MCF 10A (cell line): ENCODE results near the gene SLC38A8. TPM values are rescaled to one million over a fixed set of nuclear protein-coding genes. Genes with fewer than 3 reads are reported as not detected.

ENCODE experiments used
- BruUV-seq: library from RNA; stranded (reverse); fragments of 400-500 nt; replicated peaks from 2 replicates; lab custom pipeline; 2021; lab: Mats Ljungman, UMichigan
- CTCF ChIA-PET: fragments of 300-600 bp; sonication (Branson Sonifier 250); formaldehyde crosslinking; extraction: SDS; loops from one replicate; lab custom pipeline; 2021; ENCODE audit warnings: antibody characterized with exemption, inconsistent platforms; lab: Yijun Ruan, JAX
- POLR2A ChIA-PET: fragments of 300-600, 350-650 bp; sonication (Branson Sonifier 250); formaldehyde crosslinking; extraction: SDS; loops from one replicate; lab custom pipeline; 2020; ENCODE audit warnings: antibody characterized with exemption, inconsistent platforms; lab: Yijun Ruan, JAX
- DNase-seq: peaks from one replicate; pipeline ENCODE4 v3.0.0-alpha.2; 2018; ENCODE audit not compliant: unreplicated experiment
- H3K27ac Mint-ChIP-seq: one replicate; pipeline ENCODE4 v1.8.0; 2022; ENCODE audit warnings: mild to moderate bottlenecking, low read depth, mixed read lengths; ENCODE audit not compliant: unreplicated experiment
- H3K27me3 Mint-ChIP-seq: one replicate; pipeline ENCODE4 v1.8.0; 2022; ENCODE audit warnings: mixed read lengths; ENCODE audit not compliant: insufficient read depth, unreplicated experiment
- H3K36me3 Mint-ChIP-seq: one replicate; pipeline ENCODE4 v1.8.0; 2022; ENCODE audit warnings: mild to moderate bottlenecking, moderate library complexity, mixed read lengths; ENCODE audit not compliant: insufficient read depth, unreplicated experiment
- H3K4me1 Mint-ChIP-seq: one replicate; pipeline ENCODE4 v1.8.0; 2022; ENCODE audit warnings: mixed read lengths; ENCODE audit not compliant: insufficient read depth, unreplicated experiment
- H3K4me3 Mint-ChIP-seq: one replicate; pipeline ENCODE4 v1.8.0; 2022; ENCODE audit warnings: mild to moderate bottlenecking, moderate library complexity, mixed read lengths; ENCODE audit not compliant: unreplicated experiment
- H3K9me3 Mint-ChIP-seq: one replicate; pipeline ENCODE4 v1.8.0; 2022; ENCODE audit warnings: mixed read lengths; ENCODE audit not compliant: unreplicated experiment
- intact Hi-C: fragments of 100-400 bp; cut with micrococcal nuclease; formaldehyde crosslinking; loops from 2 replicates; pipeline ENCODE4 v1.14.1; 2022
- total RNA-seq: library from RNA; stranded (reverse); gene quantifications from 2 replicates; pipeline ENCODE4 v1.2.3, GENCODE V29; 2022
- TF ChIP-seq, protein P1 (sequence below): fragments of 200-600 bp; IDR thresholded peaks from one replicate; pipeline ENCODE4 v1.8.0; 2022; ENCODE audit warnings: antibody characterized with exemption, mild to moderate bottlenecking; ENCODE audit not compliant: unreplicated experiment

Gene SLC38A8
- total RNA-seq, 1 experiment from 2014 or later = not detected

DNA sequence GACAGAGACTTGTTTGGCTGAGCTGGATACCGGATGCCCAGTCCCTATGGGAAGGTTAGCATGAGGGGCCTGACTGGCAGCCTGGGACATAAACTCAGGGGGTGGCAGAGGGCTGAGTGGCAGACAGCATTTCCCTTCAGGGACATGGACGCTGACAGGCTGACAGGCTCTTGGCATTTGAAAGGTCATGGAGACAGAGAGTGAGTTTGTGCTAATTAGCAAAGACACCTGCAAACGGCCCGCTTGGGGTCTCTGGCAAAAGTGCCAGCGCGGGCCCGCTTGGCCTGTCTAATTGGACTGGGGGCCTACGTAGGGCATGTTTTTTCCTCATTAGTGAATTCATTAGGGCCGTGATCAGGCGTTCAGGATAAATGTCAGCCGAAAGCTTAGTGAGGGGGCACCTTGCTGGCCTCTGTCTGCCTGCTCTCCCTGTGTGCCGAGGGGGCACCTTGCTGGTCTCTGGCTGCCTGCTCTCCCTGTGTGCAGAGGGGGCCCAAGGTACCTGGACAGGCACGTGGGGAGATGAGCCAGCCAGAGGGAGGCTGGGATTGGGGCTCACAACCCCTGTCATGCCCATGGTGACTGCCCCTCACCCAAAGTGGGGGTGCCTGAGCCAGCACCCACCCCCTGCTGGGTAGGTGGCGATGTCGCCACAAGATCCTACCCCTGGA lies 66.9 kb downstream of the SLC38A8 start:
- Mint-ChIP-seq H3K27ac (no peak overlapping the region), H3K9me3 (peaks cover 14% of the 10 kb centered on the region), H3K4me1 (no peaks in the 10 kb centered on the region), H3K27me3 (peaks cover 14% of the 10 kb centered on the region), H3K4me3 (no peak overlapping the region), H3K36me3 (no peaks in the 10 kb centered on the region)
- TF ChIP-seq, protein P1, sequence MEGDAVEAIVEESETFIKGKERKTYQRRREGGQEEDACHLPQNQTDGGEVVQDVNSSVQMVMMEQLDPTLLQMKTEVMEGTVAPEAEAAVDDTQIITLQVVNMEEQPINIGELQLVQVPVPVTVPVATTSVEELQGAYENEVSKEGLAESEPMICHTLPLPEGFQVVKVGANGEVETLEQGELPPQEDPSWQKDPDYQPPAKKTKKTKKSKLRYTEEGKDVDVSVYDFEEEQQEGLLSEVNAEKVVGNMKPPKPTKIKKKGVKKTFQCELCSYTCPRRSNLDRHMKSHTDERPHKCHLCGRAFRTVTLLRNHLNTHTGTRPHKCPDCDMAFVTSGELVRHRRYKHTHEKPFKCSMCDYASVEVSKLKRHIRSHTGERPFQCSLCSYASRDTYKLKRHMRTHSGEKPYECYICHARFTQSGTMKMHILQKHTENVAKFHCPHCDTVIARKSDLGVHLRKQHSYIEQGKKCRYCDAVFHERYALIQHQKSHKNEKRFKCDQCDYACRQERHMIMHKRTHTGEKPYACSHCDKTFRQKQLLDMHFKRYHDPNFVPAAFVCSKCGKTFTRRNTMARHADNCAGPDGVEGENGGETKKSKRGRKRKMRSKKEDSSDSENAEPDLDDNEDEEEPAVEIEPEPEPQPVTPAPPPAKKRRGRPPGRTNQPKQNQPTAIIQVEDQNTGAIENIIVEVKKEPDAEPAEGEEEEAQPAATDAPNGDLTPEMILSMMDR = no peak
- DNase-seq = no peak
- ChIA-PET CTCF (interaction anchor here (0.9 to 1.8 kb wide), 4 partner anchors 19 to 212 kb away, joined by 3 to 4 read pairs (median 4); partner anchors contain the start of gene SLC38A8), POLR2A (no interaction called here)
- intact Hi-C loops = no loop called here
- BruUV-seq = no TSS peak

DNA sequence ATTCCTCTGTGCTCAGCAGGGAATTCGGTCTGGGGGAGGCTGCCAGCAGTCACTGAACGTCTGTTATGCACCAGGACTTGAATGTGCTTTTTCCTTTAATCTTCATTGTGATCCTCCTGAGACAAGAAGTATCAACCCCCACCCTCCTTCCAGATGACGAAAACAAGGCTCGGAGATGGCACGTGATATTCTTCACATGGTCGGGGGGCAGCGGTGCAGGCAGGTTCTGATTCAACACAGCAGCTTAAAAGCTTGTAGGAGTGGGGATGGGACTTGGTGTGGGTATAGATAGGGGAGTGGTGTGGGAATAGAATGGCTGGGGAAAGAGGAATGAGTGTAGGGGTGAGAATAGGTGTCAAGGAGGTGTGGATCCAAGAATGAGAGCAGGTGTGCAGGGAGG lies 68.1 kb downstream of the SLC38A8 start:
- no peak overlapping the region for H3K27ac Mint-ChIP-seq
- no peak overlapping the region for H3K4me3 Mint-ChIP-seq
- H3K9me3 Mint-ChIP-seq = peaks cover 14% of the 10 kb centered on the region
- H3K4me1 Mint-ChIP-seq = no peaks in the 10 kb centered on the region
- POLR2A ChIA-PET = no interaction called here
- intact Hi-C loops = no loop called here
- no TSS peak for BruUV-seq
- H3K36me3 Mint-ChIP-seq = no peaks in the 10 kb centered on the region
- peaks cover 14% of the 10 kb centered on the region for H3K27me3 Mint-ChIP-seq
- CTCF ChIA-PET = interaction anchor here (0.7 to 1.5 kb wide), 2 partner anchors 10 to 91 kb away, joined by 3 to 4 read pairs; no protein-coding TSS in a partner anchor
- DNase-seq = no peak
- TF ChIP-seq, protein P1 = no peak

DNA sequence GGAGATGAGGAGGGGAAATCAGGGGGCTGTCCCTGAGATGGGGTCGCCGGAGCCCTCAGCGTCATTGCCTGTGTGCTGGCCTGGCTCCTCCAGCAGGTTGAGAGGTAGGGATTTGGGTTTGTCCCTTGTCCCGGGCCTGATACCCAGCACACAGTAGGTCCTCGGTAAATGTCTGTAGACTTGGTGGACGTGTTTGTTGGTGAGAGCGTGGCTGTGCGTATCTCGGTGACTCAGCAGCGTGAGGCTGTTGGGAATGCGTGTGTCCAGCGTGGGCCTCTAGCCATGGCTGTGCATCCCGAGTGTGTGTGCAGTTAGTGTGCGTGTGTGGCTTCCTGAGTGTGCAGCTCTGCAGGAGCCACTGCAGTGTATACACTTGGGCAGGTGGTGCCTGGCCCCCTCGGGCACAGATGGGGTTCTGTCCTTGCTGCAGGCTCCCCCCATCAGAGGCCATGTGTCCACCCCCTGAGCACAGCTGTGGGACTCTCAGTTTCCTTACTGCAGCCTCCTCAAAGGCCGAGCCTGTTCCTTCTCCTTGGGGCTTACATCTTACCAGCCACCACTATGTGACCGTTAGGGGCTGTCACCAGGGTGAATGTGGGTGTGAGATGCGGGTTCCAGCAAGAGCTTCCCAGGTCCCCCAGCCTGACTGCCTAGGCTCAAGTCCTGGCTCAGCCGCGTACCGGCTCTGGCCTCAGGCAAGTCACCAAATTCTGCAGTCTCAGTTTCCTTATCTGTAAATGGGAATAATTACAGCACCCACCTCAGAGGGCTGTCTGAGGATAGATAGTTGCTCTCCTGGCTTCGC lies 68.8 kb downstream of the SLC38A8 start:
- CTCF ChIA-PET = interaction anchor here (0.5 to 1.5 kb wide), 4 partner anchors 10 to 409 kb away, joined by 3 to 6 read pairs (median 4); no protein-coding TSS in a partner anchor
- BruUV-seq = no TSS peak
- DNase-seq = no peak
- Mint-ChIP-seq H3K27me3 (peaks cover 14% of the 10 kb centered on the region), H3K9me3 (peaks cover 9% of the 10 kb centered on the region), H3K27ac (no peak overlapping the region), H3K4me3 (no peak overlapping the region), H3K4me1 (no peaks in the 10 kb centered on the region), H3K36me3 (no peaks in the 10 kb centered on the region)
- intact Hi-C loops = no loop called here
- POLR2A ChIA-PET = no interaction called here
- TF ChIP-seq, protein P1 = no peak

DNA sequence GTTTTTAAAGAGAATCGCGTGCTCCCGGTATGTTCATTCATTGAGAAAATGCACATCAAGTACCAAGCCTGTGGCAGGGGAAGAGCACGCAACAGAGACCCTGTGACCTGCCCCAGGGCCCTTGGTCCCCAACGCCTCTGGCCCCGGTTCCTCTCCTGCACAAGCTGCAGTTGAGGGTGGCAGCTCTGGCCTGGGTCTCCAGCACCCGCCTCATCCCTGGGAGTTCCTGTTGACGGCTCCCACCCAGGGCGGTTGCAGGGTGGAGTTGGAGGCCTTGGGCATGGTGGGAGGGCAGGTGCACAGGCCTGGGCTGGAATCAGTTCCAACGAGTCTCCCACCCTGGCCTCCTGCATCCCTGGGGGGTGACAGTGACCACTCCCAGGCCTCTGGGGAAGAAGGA lies 69.5 kb downstream of the SLC38A8 start:
- Mint-ChIP-seq H3K4me1 (peaks cover under 1% of the 10 kb centered on the region), H3K9me3 (peaks cover 2% of the 10 kb centered on the region), H3K27ac (no peak overlapping the region), H3K36me3 (peaks cover under 1% of the 10 kb centered on the region), H3K4me3 (no peak overlapping the region), H3K27me3 (peaks cover 16% of the 10 kb centered on the region)
- intact Hi-C loops = no loop called here
- no TSS peak for BruUV-seq
- POLR2A ChIA-PET = no interaction called here
- CTCF ChIA-PET = interaction anchor here (1.5 kb wide), 1 partner anchor 92 kb away, joined by 3 read pairs; no protein-coding TSS in a partner anchor
- TF ChIP-seq, protein P1 = no peak
- no peak for DNase-seq
